KOPT-K1 (cell line): Measurements from ENCODE around the gene PALM2AKAP2.
"Not testable (repeated sequence)": the region's sequence is repeated elsewhere in the genome, so short reads cannot be mapped to it uniquely, and the experiment has no call there.

Experiments used
- H3K27ac ChIP-seq: fragments of 200-600 bp; sonication (generic); 2 replicates; pipeline ENCODE4 v1.5.1; 2016; ENCODE audit warnings: antibody characterized with exemption, mild to moderate bottlenecking, low read depth, low read length; ENCODE audit not compliant: poor library complexity, severe bottlenecking
- H3K36me3 ChIP-seq: fragments of 200-600 bp; sonication (generic); 2 replicates; pipeline ENCODE4 v1.5.1; 2017; ENCODE audit warnings: antibody characterized with exemption, mild to moderate bottlenecking, low read length, moderate library complexity; ENCODE audit not compliant: insufficient read depth
- H3K9me3 ChIP-seq: fragments of 200-600 bp; sonication (generic); 2 replicates; pipeline ENCODE4 v1.5.1; 2017; ENCODE audit warnings: antibody characterized with exemption, low read length, mild to moderate bottlenecking; ENCODE audit not compliant: insufficient read depth, poor library complexity, severe bottlenecking

Gene PALM2AKAP2

DNA sequence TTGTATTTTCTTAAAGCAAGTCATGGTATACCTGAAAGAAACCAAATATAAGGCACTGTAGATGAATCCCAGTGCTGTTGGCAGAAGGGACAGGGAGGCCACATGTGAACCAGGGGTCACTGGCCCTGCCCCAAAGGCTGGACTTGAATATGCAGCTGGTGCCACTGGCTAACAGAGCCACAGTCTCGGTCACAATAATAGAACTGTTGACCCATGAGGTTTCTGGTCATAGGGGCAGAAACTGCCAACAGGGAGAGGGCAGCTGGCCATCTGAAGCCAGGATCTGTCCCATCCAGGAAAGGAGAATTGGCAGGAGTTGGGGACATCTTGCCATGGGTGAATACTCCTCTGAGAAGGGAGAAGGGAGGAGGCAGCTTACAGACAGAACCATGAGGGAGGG is 31.9 kb downstream of the PALM2AKAP2 start:
- H3K27ac ChIP-seq = no peak overlapping the region
- H3K9me3 ChIP-seq = no peaks in the 10 kb centered on the region
- H3K36me3 ChIP-seq = no peaks in the 10 kb centered on the region

DNA sequence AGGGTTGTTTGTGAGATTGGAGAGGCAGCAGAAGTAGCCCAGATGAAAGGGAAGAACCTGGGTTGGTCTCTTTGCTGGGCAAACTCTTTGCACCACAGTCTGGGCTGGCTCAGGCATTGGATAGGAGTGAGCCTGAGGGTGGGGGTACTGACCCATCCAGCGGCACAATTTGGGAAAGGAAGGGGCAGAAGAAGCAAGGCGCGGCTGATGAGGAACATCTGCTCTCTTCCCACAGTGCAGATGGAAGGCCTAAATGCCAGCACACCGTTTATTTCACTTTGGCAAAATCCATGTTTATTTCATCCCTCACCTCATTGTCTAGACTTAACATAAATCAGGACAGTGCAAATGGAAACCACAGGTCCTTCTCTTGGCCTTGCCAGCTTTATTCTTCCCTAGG is 32.3 kb downstream of the PALM2AKAP2 start:
- H3K36me3 ChIP-seq = no peaks in the 10 kb centered on the region
- no peaks in the 10 kb centered on the region for H3K9me3 ChIP-seq
- H3K27ac ChIP-seq = no peak overlapping the region

DNA sequence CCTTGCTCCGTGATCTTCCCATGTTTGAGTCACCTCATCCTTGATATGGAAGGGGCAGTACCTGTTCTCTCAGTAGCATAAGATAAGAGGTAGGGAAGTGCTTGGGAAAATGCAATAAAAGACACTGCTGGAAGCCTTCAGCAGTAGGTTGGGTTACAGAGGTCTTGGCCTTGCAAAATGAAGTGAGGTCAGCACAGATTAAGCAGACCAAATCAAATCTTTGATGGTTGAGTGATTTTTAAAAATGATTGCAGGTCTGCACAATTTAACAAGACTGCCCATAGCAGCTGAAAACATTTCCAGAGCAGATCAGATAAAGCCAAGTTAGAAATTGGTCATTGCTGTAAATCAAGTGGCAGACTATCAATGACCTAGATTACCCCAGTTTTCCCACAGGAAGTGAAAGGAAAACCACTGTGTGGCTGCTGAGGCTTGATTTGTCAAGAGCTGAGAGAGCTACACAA is 32.9 kb downstream of the PALM2AKAP2 start:
- Histone ChIP-seq H3K9me3 (no peaks in the 10 kb centered on the region), H3K36me3 (no peaks in the 10 kb centered on the region), H3K27ac (no peak overlapping the region)

DNA sequence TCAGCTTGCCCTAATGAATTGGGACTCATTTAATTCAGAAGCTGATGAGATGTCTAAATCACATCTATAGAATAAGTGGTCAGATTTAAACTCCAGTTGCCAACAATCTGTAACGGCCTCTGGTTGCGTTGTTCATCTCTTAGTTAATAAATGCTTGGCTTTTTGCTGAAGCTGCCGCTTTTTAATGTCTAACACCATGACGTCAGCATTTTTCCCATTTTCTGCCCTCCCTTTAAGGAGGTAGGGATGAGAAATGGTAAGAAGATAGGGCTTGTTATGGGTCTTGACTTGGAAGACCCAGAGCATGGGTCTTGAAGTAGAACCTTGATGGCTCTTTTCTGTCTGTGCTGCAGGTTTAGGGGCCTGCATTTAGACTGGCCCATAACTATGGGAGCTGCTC is 33.3 kb downstream of the PALM2AKAP2 start:
- H3K9me3 ChIP-seq = no peaks in the 10 kb centered on the region
- H3K36me3 ChIP-seq = no peaks in the 10 kb centered on the region
- no peak overlapping the region for H3K27ac ChIP-seq

DNA sequence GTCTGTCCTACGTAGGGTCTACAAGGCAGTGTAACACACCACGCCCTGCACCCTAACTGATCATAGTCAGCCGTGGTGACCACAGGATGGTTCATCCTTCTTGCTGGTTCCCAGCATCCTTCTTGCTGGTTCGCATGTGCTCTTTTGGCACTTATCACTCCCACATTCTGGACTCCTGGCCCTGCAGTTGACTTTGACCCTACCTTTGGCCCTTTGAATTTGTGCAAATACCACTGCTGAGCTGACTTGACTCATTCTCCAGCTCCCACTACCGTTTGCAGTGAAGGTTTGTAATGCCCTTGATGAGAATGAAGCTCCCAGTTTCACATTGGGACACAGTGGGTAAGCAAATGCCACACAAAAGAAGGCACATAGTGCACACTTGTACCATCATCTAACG is 33.8 kb downstream of the PALM2AKAP2 start:
- H3K9me3 ChIP-seq = no peaks in the 10 kb centered on the region
- no peaks in the 10 kb centered on the region for H3K36me3 ChIP-seq
- no peak overlapping the region for H3K27ac ChIP-seq

DNA sequence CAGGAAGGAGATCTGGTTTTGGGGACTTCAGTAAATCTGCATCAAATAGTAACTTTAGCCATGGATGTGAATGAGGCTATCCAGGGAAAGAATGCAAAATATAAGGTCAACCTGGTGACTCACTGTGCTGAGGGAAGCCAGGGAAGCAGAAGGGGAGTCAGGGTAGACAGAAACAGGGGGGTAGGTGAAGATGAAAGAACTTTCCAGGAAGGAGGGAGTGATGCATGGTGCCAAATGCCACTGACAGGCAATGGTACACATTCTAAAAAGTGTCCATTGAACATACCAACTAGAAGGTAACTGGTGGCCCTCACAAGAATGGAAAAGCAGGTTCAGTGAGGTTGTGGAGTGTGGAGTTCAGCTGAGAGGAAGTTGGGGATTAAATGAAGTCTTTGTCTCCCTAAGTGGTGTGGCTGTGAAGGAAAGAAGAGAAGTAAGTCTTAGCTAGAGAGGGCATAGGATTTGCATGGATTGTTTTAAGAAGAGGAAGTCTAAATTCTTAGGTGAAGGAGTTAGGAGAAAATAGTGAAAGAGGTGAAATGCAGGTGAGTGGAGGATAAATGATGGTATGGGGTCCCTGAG is 35.5 kb downstream of the PALM2AKAP2 start:
- Histone ChIP-seq H3K36me3 (no peaks in the 10 kb centered on the region), H3K9me3 (no peaks in the 10 kb centered on the region), H3K27ac (no peak overlapping the region)

DNA sequence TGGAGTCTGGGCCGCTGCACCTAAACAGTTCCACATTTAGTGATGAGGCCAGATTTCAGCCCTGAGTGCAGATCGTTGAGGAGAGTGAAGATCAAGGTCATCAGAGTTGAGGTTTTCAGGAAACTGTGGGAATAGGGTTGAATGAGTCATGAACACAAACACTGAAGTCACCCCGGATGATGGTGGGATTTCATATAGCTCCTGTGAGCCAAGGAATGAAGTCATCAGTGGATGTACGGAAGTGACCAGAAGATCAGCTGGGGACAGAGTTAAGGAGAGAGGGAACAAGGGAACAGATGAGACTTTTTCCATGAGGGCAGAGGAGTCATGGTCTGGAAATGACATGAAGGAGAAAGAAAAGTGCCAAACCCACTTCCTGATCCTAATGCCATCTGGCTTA is 36.5 kb downstream of the PALM2AKAP2 start:
- Histone ChIP-seq H3K27ac (no peak overlapping the region), H3K36me3 (no peaks in the 10 kb centered on the region), H3K9me3 (no peaks in the 10 kb centered on the region)

DNA sequence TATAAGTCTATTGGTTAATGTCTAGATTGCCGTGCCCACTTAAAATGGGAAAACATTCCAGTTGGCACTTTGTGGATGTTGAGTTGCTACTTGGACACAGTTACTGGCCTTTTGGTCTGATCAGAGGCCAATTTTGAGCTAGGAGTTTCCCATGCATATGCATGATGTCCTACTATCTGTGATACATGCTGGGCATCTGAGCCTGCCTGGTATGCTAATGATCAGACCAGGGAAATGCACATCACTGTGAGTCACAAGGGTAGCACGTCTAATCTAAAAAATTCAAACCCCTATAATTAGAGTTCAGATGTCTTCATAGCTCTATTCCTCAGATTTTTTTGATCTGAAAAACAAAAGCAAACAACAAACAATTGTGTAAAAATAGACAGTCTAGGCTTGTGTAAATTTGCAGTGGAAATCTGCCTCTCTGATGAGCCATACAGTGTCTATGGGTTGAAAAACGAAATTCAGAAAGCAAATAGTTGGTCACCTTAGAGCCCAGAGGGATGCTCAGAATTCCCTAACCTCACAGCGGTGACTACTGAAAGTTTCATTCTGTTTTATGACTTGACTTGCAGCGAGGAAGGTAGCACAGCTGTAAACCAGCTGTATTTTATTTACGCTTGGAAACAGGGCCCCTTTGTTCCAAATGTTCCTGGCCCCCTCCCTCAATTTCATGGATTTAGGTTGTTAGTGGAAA is 37.3 kb downstream of the PALM2AKAP2 start:
- Histone ChIP-seq H3K36me3 (no peaks in the 10 kb centered on the region), H3K27ac (no peak overlapping the region), H3K9me3 (no peaks in the 10 kb centered on the region)

DNA sequence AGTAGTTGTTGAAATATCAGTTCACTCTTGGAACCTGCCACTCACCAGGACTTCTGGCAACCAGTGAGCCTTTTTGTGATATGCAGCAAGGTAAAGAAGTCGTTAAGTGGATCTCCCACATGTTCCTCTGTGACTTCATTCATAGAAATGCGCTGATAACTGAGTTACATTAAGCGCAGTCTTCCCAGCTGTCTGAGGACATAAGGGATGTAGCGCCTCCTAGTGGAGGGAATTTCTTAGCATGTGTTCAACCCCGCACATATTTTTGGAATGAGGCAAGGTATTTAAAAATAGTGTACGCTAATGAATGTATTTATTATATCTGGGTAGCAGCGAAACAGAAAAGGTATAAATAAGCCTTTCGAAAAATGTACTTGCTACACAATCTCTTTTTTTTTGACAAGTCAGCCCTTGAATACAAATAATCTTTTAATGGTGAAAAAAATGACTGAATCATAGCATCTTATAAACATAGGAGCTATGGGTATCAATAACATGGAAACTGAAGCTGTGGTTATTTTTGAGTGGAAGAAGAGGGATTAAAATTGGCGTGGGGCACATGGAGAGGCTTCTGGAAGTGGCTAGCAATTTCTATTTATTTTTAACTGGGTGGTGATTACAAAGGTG is 38.0 kb downstream of the PALM2AKAP2 start:
- no peaks in the 10 kb centered on the region for H3K36me3 ChIP-seq
- H3K9me3 ChIP-seq = no peaks in the 10 kb centered on the region
- no peak overlapping the region for H3K27ac ChIP-seq

DNA sequence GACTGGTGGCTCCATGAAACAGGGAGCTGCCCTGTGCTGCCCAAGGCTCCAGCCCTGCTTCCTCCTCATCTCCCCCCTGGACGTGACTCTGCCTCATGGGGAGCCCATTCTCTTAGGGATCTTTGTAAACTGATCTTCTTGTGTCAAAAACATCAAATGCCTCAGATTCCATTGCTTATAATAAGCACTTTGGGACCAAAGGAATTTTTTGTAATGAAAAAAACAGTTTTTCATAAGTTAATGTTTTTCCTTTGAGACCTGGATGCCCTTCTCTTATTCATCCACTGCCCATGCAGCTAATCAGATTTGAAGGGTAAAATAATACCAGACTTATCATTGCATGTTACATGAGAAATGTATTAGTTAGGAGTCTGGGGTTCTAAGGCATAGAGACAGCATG is 41.7 kb downstream of the PALM2AKAP2 start:
- Histone ChIP-seq H3K9me3 (no peaks in the 10 kb centered on the region), H3K27ac (no peak overlapping the region), H3K36me3 (no peaks in the 10 kb centered on the region)

DNA sequence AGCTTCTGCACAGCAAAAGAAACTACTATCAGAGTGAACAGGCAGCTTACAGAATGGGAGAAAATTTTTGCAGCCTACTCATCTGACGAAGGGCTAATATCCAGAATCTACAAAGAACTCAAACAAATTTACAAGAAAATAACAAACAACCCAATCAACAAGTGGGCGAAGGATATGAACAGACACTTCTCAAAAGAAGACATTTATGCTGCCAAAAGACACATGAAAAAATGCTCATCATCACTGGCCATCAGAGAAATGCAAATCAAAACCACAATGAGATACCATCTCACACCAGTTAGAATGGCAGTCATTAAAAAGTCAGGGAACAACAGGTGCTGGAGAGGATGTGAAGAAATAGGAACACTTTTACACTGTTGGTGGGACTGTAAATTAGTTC is 45.4 kb downstream of the PALM2AKAP2 start:
- not testable (repeated sequence) for H3K27ac ChIP-seq, H3K9me3 ChIP-seq, H3K36me3 ChIP-seq

DNA sequence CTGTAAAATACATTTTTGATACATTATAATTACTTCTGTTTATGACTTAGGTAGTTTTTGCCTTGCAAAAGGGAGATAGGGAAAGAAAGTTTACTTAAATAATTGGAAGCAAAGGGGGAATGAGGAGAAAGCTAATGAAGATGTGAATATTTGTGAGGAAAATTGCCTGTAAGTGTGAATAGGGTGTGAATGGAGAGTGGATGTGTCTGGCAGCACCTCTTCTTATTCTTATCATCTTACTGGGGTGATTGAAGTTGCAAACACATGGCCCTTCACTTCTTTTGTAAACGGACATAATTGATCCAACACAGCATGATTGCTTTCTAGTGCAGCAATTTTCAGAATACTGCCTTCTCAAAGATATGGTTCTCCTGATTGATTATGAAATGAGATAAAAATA is 46.6 kb downstream of the PALM2AKAP2 start:
- H3K27ac ChIP-seq = no peak overlapping the region
- no peaks in the 10 kb centered on the region for H3K9me3 ChIP-seq
- H3K36me3 ChIP-seq = no peaks in the 10 kb centered on the region

DNA sequence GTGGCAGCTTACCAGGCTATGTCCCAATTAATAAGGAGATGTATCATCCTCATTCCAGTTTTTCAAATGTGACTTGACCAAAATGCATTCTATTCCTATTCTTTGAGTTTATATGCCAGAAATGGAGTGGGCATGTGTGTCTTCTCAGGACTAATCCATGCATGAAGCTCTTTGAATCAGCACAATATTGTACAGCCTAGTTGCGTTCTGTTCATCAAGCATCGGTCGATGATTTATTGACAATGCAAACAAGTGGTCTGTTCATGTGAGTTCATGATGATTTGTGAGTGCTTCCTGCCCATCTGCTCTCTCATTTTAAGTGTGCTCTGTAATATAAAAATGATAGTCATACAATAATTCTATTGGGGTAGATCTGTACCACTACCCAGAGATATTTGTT is 48.3 kb downstream of the PALM2AKAP2 start:
- no peaks in the 10 kb centered on the region for H3K36me3 ChIP-seq
- H3K9me3 ChIP-seq = no peaks in the 10 kb centered on the region
- H3K27ac ChIP-seq = no peak overlapping the region
